Fibroblast of villous mesenchyme (primary cell): ENCODE results near the gene LST1. TPM values are rescaled to one million over a fixed set of nuclear protein-coding genes. Genes with fewer than 3 reads are reported as not detected.

ENCODE experiments used
- DNase-seq: peaks from one replicate; pipeline ENCODE4 v3.0.0-alpha.2; 2010; ENCODE audit warnings: low read depth
- H3K4me3 ChIP-seq: 2 replicates; pipeline ENCODE4 v1.5.1; 2011; ENCODE audit warnings: low read depth, mild to moderate bottlenecking, low read length
- total RNA-seq: library from RNA; depleted of rRNA; stranded (reverse); fragments of >200 nt; gene quantifications from 2 replicates; pipeline ENCODE4 v1.2.3, GENCODE V29; 2012
- TF ChIP-seq, protein P1 (sequence below): IDR thresholded peaks from 2 replicates; pipeline ENCODE4 v1.5.1; 2012; ENCODE audit warnings: low read depth, mild to moderate bottlenecking, low read length; ENCODE audit not compliant: insufficient read depth

The LST1 gene
- total RNA-seq, 1 donor = not detected

DNA sequence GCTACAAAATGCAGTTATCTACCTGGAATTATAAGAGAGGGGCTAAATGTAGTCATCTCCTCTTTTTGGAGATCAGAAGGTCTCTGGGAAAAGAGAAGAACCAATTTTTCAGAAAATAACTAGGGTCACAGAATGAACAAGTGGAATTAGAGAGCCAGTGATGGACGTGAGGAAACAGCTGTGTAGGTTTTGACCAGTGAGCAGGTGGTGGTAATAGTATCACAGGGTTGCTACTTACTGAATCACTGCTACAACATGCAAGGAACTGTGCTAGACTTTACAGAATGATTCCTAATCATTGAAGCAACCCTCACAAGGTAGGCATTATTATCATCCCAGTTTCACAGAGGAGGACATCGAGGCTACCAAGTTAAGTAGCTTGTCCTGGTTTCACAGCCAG, 41.4 kb upstream of the LST1 start:
- H3K4me3 ChIP-seq = no peak overlapping the region
- DNase-seq = no peak
- TF ChIP-seq, protein P1, sequence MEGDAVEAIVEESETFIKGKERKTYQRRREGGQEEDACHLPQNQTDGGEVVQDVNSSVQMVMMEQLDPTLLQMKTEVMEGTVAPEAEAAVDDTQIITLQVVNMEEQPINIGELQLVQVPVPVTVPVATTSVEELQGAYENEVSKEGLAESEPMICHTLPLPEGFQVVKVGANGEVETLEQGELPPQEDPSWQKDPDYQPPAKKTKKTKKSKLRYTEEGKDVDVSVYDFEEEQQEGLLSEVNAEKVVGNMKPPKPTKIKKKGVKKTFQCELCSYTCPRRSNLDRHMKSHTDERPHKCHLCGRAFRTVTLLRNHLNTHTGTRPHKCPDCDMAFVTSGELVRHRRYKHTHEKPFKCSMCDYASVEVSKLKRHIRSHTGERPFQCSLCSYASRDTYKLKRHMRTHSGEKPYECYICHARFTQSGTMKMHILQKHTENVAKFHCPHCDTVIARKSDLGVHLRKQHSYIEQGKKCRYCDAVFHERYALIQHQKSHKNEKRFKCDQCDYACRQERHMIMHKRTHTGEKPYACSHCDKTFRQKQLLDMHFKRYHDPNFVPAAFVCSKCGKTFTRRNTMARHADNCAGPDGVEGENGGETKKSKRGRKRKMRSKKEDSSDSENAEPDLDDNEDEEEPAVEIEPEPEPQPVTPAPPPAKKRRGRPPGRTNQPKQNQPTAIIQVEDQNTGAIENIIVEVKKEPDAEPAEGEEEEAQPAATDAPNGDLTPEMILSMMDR = no peak

DNA sequence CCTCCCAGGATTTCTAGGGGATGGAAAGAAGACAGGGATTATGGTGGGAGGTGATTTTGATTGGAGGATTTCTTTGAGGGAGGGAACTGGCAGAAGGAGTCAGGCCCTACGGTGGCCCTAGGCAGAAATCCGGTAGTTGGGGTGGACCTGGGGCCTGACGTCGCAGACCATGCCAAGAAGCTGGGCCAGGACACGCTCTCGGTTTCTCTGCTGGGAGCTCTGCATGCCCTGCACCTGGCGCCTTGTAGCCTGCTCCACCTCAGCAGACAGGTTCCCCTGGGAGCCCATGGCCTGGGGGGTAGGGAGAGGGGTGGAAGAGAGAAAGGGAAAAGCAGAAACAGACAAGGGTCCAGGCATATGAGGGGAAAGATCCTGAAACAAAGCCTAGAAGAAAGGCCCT, 40.8 kb upstream of the LST1 start:
- DNase-seq = no peak
- no peak overlapping the region for H3K4me3 ChIP-seq
- TF ChIP-seq, protein P1 = no peak

DNA sequence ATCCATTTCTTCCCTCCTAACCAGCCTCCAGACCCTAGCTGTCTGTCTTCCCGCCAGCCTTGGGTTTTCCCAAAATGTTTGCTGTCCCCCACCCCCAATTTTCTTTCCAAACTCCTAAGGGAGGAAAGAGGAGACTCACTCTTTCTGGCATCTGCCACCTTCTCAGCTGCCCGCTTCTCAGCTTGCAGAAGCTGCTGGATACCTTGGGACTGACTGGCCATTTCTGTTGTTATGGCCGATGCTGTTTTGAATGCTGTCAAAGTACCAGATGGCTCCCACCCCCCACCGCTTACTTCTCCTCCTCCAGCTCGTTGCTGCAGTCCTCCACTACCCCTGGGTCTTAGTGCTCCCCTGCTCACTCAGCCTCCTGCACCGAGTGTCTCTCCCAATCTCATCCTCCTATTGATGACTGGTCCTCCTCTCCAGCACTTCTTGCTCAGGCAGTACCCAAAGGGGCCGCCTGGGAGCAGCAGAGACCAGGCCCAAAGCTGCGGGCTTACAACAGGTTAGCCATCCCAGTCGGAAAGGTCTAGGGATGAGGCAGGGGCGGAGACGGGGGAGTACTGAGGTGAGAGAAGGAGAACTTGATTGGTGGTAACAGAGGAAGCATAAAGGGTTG, 39.6 kb upstream of the LST1 start, which contains the start of gene ATP6V1G2:
TSS of gene ATP6V1G2 (minus strand) at position 270 of the 619 bp plus-strand sequence. CDS start at position 221, 49 bp downstream.
- peak; percentile 93 for DNase-seq
- H3K4me3 ChIP-seq = peak within 1 kb of the TSS; percentile 64
- TF ChIP-seq, protein P1 = peak; percentile 100

DNA sequence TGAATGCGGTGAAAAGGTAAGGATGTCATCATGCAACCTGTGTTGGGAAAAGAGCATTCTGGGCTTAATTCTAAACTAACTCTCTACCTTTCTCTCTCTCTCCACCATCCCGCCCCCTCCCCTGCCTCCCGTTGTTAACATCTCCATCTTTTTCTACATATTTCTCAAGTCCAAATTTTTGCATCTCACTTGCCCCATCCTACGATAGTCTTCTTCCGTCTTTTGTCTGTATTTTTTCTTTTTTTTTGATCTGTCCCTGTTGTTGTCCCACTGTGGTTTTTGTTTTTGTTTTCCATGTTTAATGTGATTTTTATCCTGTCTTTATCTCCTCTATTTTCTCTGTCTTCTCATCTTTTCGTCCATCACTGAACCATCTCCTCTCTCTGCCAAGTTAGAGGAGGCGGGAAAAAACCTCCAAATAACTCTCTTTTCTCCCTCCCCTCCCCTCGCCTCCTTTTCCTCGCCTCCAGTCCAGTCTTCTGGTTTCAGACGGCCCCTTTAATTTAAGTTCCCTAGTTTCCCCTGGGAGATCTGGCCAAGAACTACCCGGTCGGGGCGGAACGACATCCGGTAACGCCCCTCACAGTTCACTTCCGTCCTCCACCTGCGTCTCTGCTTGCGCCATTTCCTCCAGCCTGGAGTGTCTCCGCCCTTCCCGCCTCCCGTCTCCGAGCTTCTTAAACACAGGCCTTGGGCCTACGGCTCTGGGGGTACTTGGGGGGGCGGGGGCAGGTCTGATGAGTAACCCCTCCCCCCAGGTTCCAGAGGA, 38.9 kb upstream of the LST1 start, which contains the start of gene NFKBIL1:
TSS of gene NFKBIL1 (plus strand) at position 651 of the 769 bp plus-strand sequence. CDS start at position 738, 87 bp downstream.
- peak within 1 kb of the TSS; percentile 64 for H3K4me3 ChIP-seq
- peak; percentile 98 for DNase-seq
- TF ChIP-seq, protein P1 = no peak

DNA sequence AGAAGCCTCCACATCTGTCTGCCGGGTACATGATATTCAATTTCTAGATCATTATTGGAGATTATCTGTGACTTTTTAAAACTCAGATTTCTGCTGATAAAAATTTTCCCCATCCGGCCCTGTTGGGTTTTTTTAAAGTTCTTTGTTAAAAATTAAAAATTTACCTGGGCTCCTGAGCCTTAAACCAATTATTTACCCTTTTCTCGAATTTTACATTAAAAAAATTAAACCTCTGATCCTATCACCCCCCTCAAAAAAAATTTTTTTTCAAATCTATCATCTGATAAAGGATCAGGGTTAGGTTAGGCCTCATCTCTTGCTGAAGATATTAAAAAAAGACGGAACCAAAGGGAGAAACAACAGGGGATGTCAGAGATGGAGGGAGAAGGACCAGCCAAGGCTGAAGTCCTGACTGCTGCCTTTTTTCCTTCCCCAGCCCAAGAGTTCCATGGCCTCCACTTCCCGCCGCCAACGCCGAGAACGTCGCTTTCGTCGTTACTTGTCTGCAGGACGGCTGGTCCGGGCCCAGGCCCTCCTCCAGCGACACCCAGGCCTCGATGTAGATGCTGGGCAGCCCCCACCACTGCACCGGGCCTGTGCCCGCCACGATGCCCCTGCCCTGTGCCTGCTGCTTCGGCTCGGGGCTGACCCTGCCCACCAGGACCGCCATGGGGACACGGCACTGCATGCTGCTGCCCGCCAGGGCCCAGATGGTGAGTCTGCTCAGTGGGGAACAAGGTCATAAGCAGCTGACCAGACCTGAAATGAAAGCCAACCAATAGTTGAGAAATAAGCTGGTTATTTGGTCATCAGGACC, 38.1 kb upstream of the LST1 start:
- TF ChIP-seq, protein P1 = no peak
- H3K4me3 ChIP-seq = peak overlapping the region; percentile 64
- peak; percentile 33 for DNase-seq

DNA sequence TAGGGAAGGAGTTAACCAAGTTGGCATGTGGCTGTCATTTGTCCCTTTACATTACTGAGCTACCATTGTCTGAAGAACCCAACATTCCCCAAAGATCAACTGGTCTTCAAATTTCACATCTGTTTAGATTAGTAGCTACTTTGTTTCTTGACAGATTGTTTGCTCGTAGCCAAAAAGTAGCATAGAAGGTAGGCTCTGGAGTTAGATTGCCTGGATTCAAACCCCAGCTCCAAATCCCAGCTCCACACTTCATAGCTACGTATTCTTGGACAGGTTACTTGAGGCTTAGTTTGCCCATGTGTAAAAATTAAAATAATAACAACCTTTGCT, 37.6 kb upstream of the LST1 start:
- TF ChIP-seq, protein P1 = no peak
- no peak for DNase-seq
- peak overlapping the region; percentile 64 for H3K4me3 ChIP-seq
